ENCODE data around the gene DDX25.
"Not testable (repeated sequence)": the region's sequence is repeated elsewhere in the genome, so short reads cannot be mapped to it uniquely, and the experiment has no call there.

GRCh38 chr11:125865354-125865753 lies 39.0 kb upstream of the DDX25 start:
- TF ChIP-seq CTCF (IDR thresholded peaks at IDR 0.05); POLR2A (IDR thresholded peaks at IDR 0.05); POLR2AphosphoS5 (IDR thresholded peaks at IDR 0.05; ENCODE audit: insufficient read depth in 1 of 2, low read depth in 1 of 2): not testable (repeated sequence)

Measured in vagina (tissue), 2 donors.